OCI-LY7 (cell line): ENCODE results near the gene JPH2. TPM values are rescaled to one million over a fixed set of nuclear protein-coding genes. Genes with fewer than 3 reads are reported as not detected.

Experiments
- BruUV-seq: library from RNA; stranded (reverse); fragments of 400-500 nt; replicated peaks from 2 replicates; lab custom pipeline; 2021; lab: Mats Ljungman, UMichigan
- CTCF ChIA-PET: fragments of 300-600 bp; sonication (Branson Sonifier 250); formaldehyde crosslinking; loops from one replicate; lab custom pipeline; 2022; ENCODE audit warnings: antibody characterized with exemption; ENCODE audit not compliant: unreplicated experiment; lab: Charles Lee
- POLR2A ChIA-PET: fragments of 300-600 bp; sonication (Branson Sonifier 250); formaldehyde crosslinking; loops from one replicate; lab custom pipeline; 2022; ENCODE audit warnings: antibody characterized with exemption; lab: Charles Lee
- DNase-seq: peaks from one replicate; pipeline ENCODE4 v3.0.0-alpha.2; 2015; ENCODE audit warnings: low spot score
- H2AFZ ChIP-seq: fragments of 200-600 bp; sonication (generic), shearing (Covaris generic); 2 replicates; pipeline ENCODE4 v1.6.1; 2014; ENCODE audit warnings: mild to moderate bottlenecking, antibody characterized with exemption, low read length, moderate library complexity
- H3K27ac ChIP-seq: fragments of 200-600 bp; sonication (generic); 2 replicates; pipeline ENCODE4 v1.5.1; 2014; ENCODE audit warnings: mixed run types, low read depth, mild to moderate bottlenecking, moderate library complexity, low read length, inconsistent platforms; ENCODE audit not compliant: poor library complexity, severe bottlenecking
- H3K36me3 ChIP-seq: fragments of 200-600 bp; sonication (generic); 2 replicates; pipeline ENCODE4 v1.6.1; 2014; ENCODE audit warnings: mild to moderate bottlenecking, antibody characterized with exemption, low read length, moderate library complexity, mixed read lengths; ENCODE audit not compliant: insufficient read depth
- H3K4me1 ChIP-seq: fragments of 200-600 bp; sonication (generic); 2 replicates; pipeline ENCODE4 v1.5.1; 2014; ENCODE audit warnings: mild to moderate bottlenecking, low read length; ENCODE audit not compliant: insufficient read depth, poor library complexity, severe bottlenecking
- H3K4me2 ChIP-seq: fragments of 200-600 bp; sonication (generic); 2 replicates; pipeline ENCODE4 v1.6.1; 2014; ENCODE audit warnings: mild to moderate bottlenecking, low read length
- H3K4me3 ChIP-seq: fragments of 200-600 bp; sonication (generic); 2 replicates; pipeline ENCODE4 v1.5.1; 2014; ENCODE audit warnings: mild to moderate bottlenecking, low read depth, low read length; ENCODE audit not compliant: poor library complexity, severe bottlenecking
- H3K79me2 ChIP-seq: fragments of 200-600 bp; sonication (generic); 2 replicates; pipeline ENCODE4 v1.6.1; 2016; ENCODE audit warnings: low read depth, mild to moderate bottlenecking, low read length, moderate library complexity, mixed read lengths; ENCODE audit not compliant: insufficient read depth
- H3K9me2 ChIP-seq: fragments of 200-600 bp; sonication (generic); 2 replicates; pipeline ENCODE4 v1.6.1; 2016; ENCODE audit warnings: mild to moderate bottlenecking, low read length, mixed read lengths; ENCODE audit not compliant: insufficient read depth
- H3K9me3 ChIP-seq: fragments of 200-600 bp; sonication (generic); 2 replicates; pipeline ENCODE4 v1.6.1; 2014; ENCODE audit warnings: mild to moderate bottlenecking, mixed run types, low read length, mixed read lengths
- H4K20me1 ChIP-seq: fragments of 200-600 bp; sonication (generic); 2 replicates; pipeline ENCODE4 v1.6.1; 2014; ENCODE audit warnings: mild to moderate bottlenecking, antibody characterized with exemption, low read length, moderate library complexity, mixed read lengths; ENCODE audit not compliant: insufficient read depth
- CTCF ChIP-seq: fragments of 200-600 bp; sonication (generic); conservative IDR thresholded peaks from 2 replicates; pipeline ENCODE4 v1.5.1; 2014; ENCODE audit warnings: mild to moderate bottlenecking, antibody characterized with exemption, low read length, moderate library complexity, mixed read lengths
- EZH2phosphoT487 ChIP-seq: fragments of 200-600 bp; sonication (generic); IDR thresholded peaks from 2 replicates; pipeline ENCODE4 v1.6.1; 2018; ENCODE audit warnings: low read depth, borderline replicate concordance, mild to moderate bottlenecking, mixed run types, antibody characterized with exemption, low read length, moderate library complexity, mixed read lengths
- intact Hi-C: fragments of 100-400 bp; cut with micrococcal nuclease; formaldehyde crosslinking; loops from one replicate; pipeline ENCODE4 v1.10.0; 2022; ENCODE audit not compliant: unreplicated experiment
- total RNA-seq, 2 experiments: library from RNA; depleted of rRNA in 1 of 2; stranded (reverse); fragments of >200 nt in 1 of 2; shearing (Covaris generic) in 1 of 2; gene quantifications; 2 replicates each; pipeline ENCODE4 v1.2.3, GENCODE V29; 2014 to 2022

JPH2 gene
- total RNA-seq, 2 experiments from 2014 or later, result not detected

DNA sequence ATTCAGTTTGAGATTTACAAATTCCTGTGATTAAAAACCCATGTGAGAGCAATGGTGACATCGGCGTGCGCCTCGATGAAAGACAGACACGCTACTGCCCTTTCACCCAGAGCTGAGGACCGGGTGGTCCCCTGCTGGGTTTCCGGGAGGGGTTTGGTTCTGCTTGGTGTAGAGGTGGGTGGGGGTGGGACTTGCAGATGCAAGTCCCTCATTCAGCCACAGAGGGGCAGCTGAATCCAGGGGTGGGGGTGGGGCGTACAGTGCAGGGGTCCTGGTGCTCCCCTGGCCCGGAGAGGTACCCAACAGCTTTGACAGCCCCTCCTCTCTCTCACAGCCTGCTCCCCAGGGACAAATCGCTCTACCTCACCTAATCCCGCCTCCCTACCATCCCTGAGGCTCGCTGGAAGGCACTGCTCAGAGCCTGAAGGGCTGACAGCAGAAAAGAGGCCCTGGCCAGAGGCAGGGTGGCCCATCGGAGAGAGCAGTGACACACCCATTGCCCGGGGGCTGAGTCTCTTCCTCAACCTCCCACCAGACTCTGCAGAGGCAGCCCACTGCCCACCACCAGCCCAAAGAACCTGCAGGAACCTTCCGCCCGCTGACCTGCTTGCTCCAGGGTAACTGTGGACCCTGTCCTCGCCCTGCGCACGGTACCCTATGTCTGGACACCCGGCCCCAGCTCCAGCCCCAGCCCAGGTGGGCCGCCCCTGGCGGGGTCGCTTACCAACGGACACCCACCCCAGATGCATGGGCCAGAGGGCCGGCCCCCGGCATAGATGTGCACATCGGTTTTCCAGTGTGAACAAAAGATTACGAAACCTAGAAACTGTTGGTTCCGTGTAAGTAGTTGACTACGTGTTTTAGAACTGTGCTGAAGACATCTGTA, 118.4 kb downstream of the JPH2 start:
- Histone ChIP-seq H4K20me1 (no peaks in the 10 kb centered on the region), H3K79me2 (no peaks in the 10 kb centered on the region), H3K9me3 (no peaks in the 10 kb centered on the region), H2AFZ (no peak overlapping the region), H3K4me1 (no peaks in the 10 kb centered on the region), H3K9me2 (no peaks in the 10 kb centered on the region), H3K36me3 (no peaks in the 10 kb centered on the region), H3K4me3 (no peak overlapping the region), H3K4me2 (no peak overlapping the region; the same call in 1 of the 2 replicates), H3K27ac (no peak overlapping the region)
- TF ChIP-seq CTCF (0 out of 2 replicates have a peak, but pooled peaks have one; percentile 19), EZH2phosphoT487 (no peak)
- BruUV-seq, result no TSS peak
- ChIA-PET CTCF (no interaction called here), POLR2A (no interaction called here)
- intact Hi-C loops, result no loop called here
- no peak for DNase-seq

- no TSS peak for BruUV-seq
- H3K9me2 ChIP-seq, result no peaks in the 10 kb centered on the region
- no peak for DNase-seq
- no peaks in the 10 kb centered on the region for H3K36me3 ChIP-seq
- H3K4me3 ChIP-seq, result no peak overlapping the region
- ChIA-PET CTCF (no interaction called here), POLR2A (no interaction called here)
- intact Hi-C loops, result no loop called here
- H4K20me1 ChIP-seq, result no peaks in the 10 kb centered on the region
- TF ChIP-seq CTCF, result no peak
- TF ChIP-seq EZH2phosphoT487, result no peak
- no peak overlapping the region for H3K4me2 ChIP-seq
- H3K9me3 ChIP-seq, result no peaks in the 10 kb centered on the region
- no peak overlapping the region for H2AFZ ChIP-seq
- H3K79me2 ChIP-seq, result no peaks in the 10 kb centered on the region
- H3K4me1 ChIP-seq, result no peaks in the 10 kb centered on the region
- H3K27ac ChIP-seq, result no peak overlapping the region
These were observed 119.3 kb downstream of the JPH2 start for GRCh38 chr20:44067650-44068081.
